DOHH2 (cell line): Measurements from ENCODE around the gene PRMT7.

Source experiments
- EZH2phosphoT487 ChIP-seq: fragments of 200-600 bp; sonication (generic); IDR thresholded peaks from 2 replicates; pipeline ENCODE4 v1.6.1; 2017; ENCODE audit warnings: borderline replicate concordance, mild to moderate bottlenecking, antibody characterized with exemption, low read length, moderate library complexity, mixed read lengths
- TF ChIP-seq, protein P1 (sequence below): fragments of 200-600 bp; sonication (generic); IDR thresholded peaks from one replicate; pipeline ENCODE4 v1.5.1; 2014; ENCODE audit warnings: antibody characterized with exemption, mild to moderate bottlenecking, low read depth, low read length; ENCODE audit not compliant: poor library complexity, severe bottlenecking

DNA sequence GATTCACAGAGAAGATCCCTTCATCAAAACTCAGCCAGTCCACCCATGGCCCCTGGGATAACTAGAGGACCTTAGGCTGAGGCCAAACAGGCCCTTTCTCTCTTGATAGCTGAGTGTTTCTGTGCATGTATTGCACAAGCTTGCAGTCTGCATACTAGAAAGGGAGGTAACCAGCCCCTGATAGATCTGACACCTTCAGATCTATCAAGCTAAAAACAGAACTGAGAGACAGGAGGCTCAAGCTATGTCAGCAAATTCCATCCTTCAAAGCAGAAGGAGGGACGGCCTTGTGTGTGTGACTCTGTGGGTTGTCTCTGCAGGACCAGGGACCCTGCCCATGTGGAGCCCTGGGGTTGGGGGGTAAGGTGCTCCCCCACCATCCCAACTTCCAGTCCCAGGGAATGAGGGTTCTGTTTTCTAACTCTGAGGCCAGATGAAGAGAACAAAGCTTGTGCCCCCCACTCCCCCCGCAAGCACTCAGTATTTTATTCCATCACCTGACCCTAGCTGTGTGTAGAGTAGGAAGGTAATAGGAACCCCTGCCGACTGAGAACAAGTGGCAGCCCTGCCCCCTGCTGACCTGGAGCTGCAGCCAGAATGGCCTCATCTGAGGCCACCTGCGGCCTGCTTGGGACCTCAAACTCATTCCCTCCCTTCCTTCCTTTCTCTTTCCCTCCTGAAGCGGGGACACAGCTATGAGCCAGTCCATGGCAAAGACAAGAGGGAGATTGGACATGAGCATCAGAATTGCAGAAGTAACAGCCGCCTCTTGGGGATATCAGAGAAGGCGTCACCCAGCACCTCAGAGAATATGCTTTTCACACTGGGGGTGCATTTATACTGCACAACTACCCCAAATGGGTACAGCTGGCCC is 73.7 kb downstream of the PRMT7 start:
- TF ChIP-seq, protein P1, sequence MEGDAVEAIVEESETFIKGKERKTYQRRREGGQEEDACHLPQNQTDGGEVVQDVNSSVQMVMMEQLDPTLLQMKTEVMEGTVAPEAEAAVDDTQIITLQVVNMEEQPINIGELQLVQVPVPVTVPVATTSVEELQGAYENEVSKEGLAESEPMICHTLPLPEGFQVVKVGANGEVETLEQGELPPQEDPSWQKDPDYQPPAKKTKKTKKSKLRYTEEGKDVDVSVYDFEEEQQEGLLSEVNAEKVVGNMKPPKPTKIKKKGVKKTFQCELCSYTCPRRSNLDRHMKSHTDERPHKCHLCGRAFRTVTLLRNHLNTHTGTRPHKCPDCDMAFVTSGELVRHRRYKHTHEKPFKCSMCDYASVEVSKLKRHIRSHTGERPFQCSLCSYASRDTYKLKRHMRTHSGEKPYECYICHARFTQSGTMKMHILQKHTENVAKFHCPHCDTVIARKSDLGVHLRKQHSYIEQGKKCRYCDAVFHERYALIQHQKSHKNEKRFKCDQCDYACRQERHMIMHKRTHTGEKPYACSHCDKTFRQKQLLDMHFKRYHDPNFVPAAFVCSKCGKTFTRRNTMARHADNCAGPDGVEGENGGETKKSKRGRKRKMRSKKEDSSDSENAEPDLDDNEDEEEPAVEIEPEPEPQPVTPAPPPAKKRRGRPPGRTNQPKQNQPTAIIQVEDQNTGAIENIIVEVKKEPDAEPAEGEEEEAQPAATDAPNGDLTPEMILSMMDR: no peak
- TF ChIP-seq EZH2phosphoT487: no peak
